ENCODE data around the gene ELMO1. TPM values are rescaled to one million over a fixed set of nuclear protein-coding genes. Genes with fewer than 3 reads are reported as not detected.

ELMO1 gene
- polyA plus RNA-seq, 2 of the 4 experiments (the other 2 are of a cell fraction), result 2.3 to 6.1 TPM

- H3K27ac ChIP-seq, result no peak overlapping the region
- ATAC-seq (no peak), DNase-seq (ENCODE audit: low read depth in 1 of 2, low spot score in 1 of 2) (no peak), FAIRE-seq (no peak)
- H3K4me3 ChIP-seq, result no peak overlapping the region
- ChIA-PET CTCF (interaction anchor here (0.5 to 3.5 kb wide), 3 partner anchors 14 to 206 kb away, joined by 3 to 22 read pairs (median 8); no protein-coding TSS in a partner anchor), POLR2A (no interaction called here)
- no peaks in the 10 kb centered on the region for H3K9me3 ChIP-seq
- WGBS (ENCODE audit: missing lambda C conversion rate), result 73% methylated on average over 9 of the region's 13 CpGs
- TF ChIP-seq BHLHE40 (IDR thresholded peaks at IDR 0.05; ENCODE audit: low read depth, low read length) (no peak), PBX3 (IDR thresholded peaks at IDR 0.05) (no peak), SREBF2 (IDR thresholded peaks at IDR 0.05) (no peak)
- H3K4me2 ChIP-seq, result no peak overlapping the region
- H3K4me1 ChIP-seq, result no peaks in the 10 kb centered on the region
These were observed 45.1 kb upstream of the ELMO1 start for GRCh38 chr7:37493810-37494209.

- ChIA-PET CTCF (interaction anchor here (1.0 to 3.0 kb wide), 2 partner anchors 8 to 18 kb away, joined by 3 to 8 read pairs; no protein-coding TSS in a partner anchor), POLR2A (no interaction called here)
- Histone ChIP-seq H3K9me3 (peaks cover 4% of the 10 kb centered on the region; the same call in 2 of the 3 replicates), H3K27ac (no peak overlapping the region), H3K4me3 (no peak overlapping the region), H3K4me2 (no peak overlapping the region), H3K4me1 (no peaks in the 10 kb centered on the region)
- TF ChIP-seq RFX5 (IDR thresholded peaks at IDR 0.05), result no peak
- TF ChIP-seq RCOR1 (IDR thresholded peaks at IDR 0.05; ENCODE audit: low read depth, low read length), result no peak
- no peak for TF ChIP-seq CHD4 (IDR thresholded peaks at IDR 0.05; ENCODE audit: borderline replicate concordance)
- ATAC-seq (no peak), FAIRE-seq (no peak), DNase-seq (ENCODE audit: low read depth in 1 of 2, low spot score in 1 of 2) (no peak)
- 39% methylated on average over 3 of the region's 3 CpGs for WGBS (ENCODE audit: missing lambda C conversion rate)
These were observed 44.5 kb upstream of the ELMO1 start for GRCh38 chr7:37493123-37493522.

- no peak for DNase-seq (ENCODE audit: low read depth in 1 of 2, low spot score in 1 of 2)
These were observed 43.4 kb upstream of the ELMO1 start for GRCh38 chr7:37491919-37492694.

GRCh38 chr7:37489703-37490102 is 41.0 kb upstream of the ELMO1 start:
- no peak overlapping the region for H3K4me2 ChIP-seq
- H3K4me3 ChIP-seq, result no peak overlapping the region
- CTCF ChIA-PET, result no interaction called here
- no peak for ATAC-seq
- no peak overlapping the region for H3K27ac ChIP-seq
- TF ChIP-seq CBX8 (IDR thresholded peaks at IDR 0.05), result no peak
- no peak for TF ChIP-seq RFX5 (IDR thresholded peaks at IDR 0.05)
- no peak for TF ChIP-seq CEBPB (IDR thresholded peaks at IDR 0.05)
- TF ChIP-seq MAZ (IDR thresholded peaks at IDR 0.05; ENCODE audit: borderline replicate concordance, low read depth, low read length), result no peak
- TF ChIP-seq KDM5A (IDR thresholded peaks at IDR 0.05), result no peak
- no peak for TF ChIP-seq EHF (CRISPR knock-in tag; IDR thresholded peaks at IDR 0.05)
- no peak for TF ChIP-seq ZFP36 (IDR thresholded peaks at IDR 0.05; ENCODE audit: borderline replicate concordance, partially characterized antibody)
- no peak for TF ChIP-seq HEYL (CRISPR knock-in tag; IDR thresholded peaks at IDR 0.05)
- TF ChIP-seq BCL3 (IDR thresholded peaks at IDR 0.05), result no peak
- TF ChIP-seq RARB (CRISPR knock-in tag; IDR thresholded peaks at IDR 0.05), result no peak
- TF ChIP-seq E2F6 (IDR thresholded peaks at IDR 0.05; ENCODE audit: borderline replicate concordance, low read depth), result no peak
- no peak for TF ChIP-seq MAFK (IDR thresholded peaks at IDR 0.05; ENCODE audit: partially characterized antibody)
- no peak for TF ChIP-seq SREBF2 (IDR thresholded peaks at IDR 0.05)
- TF ChIP-seq PBX3 (IDR thresholded peaks at IDR 0.05), result no peak
- no peaks in the 10 kb centered on the region for H3K4me1 ChIP-seq
- POLR2A ChIA-PET, result no interaction called here
- peaks cover 7% of the 10 kb centered on the region; the same call in 2 of the 3 replicates for H3K9me3 ChIP-seq
- WGBS (ENCODE audit: missing lambda C conversion rate), result 33% methylated on average over 1 of the region's 1 CpG
- FAIRE-seq, result no peak
- no peak for DNase-seq (ENCODE audit: low read depth in 1 of 2, low spot score in 1 of 2)

More at GRCh38 chr7:37491919-37492694, 43.4 kb upstream of the ELMO1 start:
- no peak overlapping the region for H3K4me2 ChIP-seq
- no peak for TF ChIP-seq RCOR1 (IDR thresholded peaks at IDR 0.05; ENCODE audit: low read depth, low read length)
- TF ChIP-seq ZSCAN20 (CRISPR knock-in tag; IDR thresholded peaks at IDR 0.05), result no peak
- no peak for TF ChIP-seq RFX5 (IDR thresholded peaks at IDR 0.05)
- TF ChIP-seq RARB (CRISPR knock-in tag; IDR thresholded peaks at IDR 0.05), result no peak
- TF ChIP-seq NFE2L2 (conservative IDR thresholded peaks at IDR 0.05; ENCODE audit: low read length), result no peak
- ATAC-seq (peak in 1 of 2 experiments; percentile 65; a peak in 3 of 6 replicates), FAIRE-seq (no peak)
- H3K4me1 ChIP-seq, result no peaks in the 10 kb centered on the region
- no peak overlapping the region for H3K4me3 ChIP-seq
- CTCF ChIA-PET, result interaction anchor here (0.7 to 1.4 kb wide), 5 partner anchors 9 to 258 kb away, joined by 3 read pairs; no protein-coding TSS in a partner anchor
- POLR2A ChIA-PET, result no interaction called here
- no peak overlapping the region for H3K27ac ChIP-seq
- WGBS (ENCODE audit: missing lambda C conversion rate), result 89% methylated on average over 36 of the region's 36 CpGs
- peaks cover 7% of the 10 kb centered on the region; the same call in 2 of the 3 replicates for H3K9me3 ChIP-seq

Data from A549 (cell line).